Panc1 (cell line): ENCODE data around the gene TAF6. TPM values are rescaled to one million over a fixed set of nuclear protein-coding genes. Genes with fewer than 3 reads are reported as not detected.

ENCODE experiments used
- ATAC-seq: fragments of 200-7000 bp; cut with Tn5 transposase; 2 replicates; pipeline ENCODE4 v1.9.1; 2020; ENCODE audit warnings: mild to moderate bottlenecking, moderate library complexity
- BruUV-seq: library from RNA; stranded (reverse); fragments of 400-500 nt; replicated peaks from 2 replicates; lab custom pipeline; 2021; lab: Mats Ljungman, UMichigan
- CTCF ChIA-PET: fragments of 300-600 bp; sonication (Branson Sonifier 250); formaldehyde crosslinking; loops from one replicate; lab custom pipeline; 2022; ENCODE audit warnings: antibody characterized with exemption; lab: Charles Lee
- POLR2A ChIA-PET: fragments of 300-600 bp; sonication (Branson Sonifier 250); formaldehyde crosslinking; loops from one replicate; lab custom pipeline; 2022; ENCODE audit warnings: antibody characterized with exemption; lab: Charles Lee
- DNase-seq: peaks from one replicate; pipeline ENCODE4 v3.0.0-alpha.2; 2010; ENCODE audit warnings: low read depth, low spot score
- H3K27ac ChIP-seq: 2 replicates; pipeline ENCODE4 v1.5.1; 2011; ENCODE audit warnings: mild to moderate bottlenecking, low read length, inconsistent platforms
- H3K27me3 ChIP-seq: fragments of 200-500 bp; sonication (Bioruptor generic); 2 replicates; pipeline ENCODE4 v1.6.0; 2014; ENCODE audit warnings: low read length, inconsistent platforms; ENCODE audit not compliant: control insufficient read depth, insufficient read depth
- H3K36me3 ChIP-seq: fragments of 200-500 bp; sonication (Bioruptor generic); 2 replicates; pipeline ENCODE4 v1.5.1; 2014; ENCODE audit warnings: inconsistent platforms, mild to moderate bottlenecking, low read length, moderate library complexity; ENCODE audit not compliant: control insufficient read depth, insufficient read depth
- H3K4me1 ChIP-seq: 2 replicates; pipeline ENCODE4 v1.5.1; 2011; ENCODE audit warnings: inconsistent platforms, mild to moderate bottlenecking, low read length, moderate library complexity; ENCODE audit not compliant: control insufficient read depth, insufficient read depth
- H3K4me3 ChIP-seq, 2 experiments: 2 replicates each; pipeline ENCODE4 v1.5.1; 2011 to 2012; ENCODE audit warnings: low read depth in 2 of 2, low read length in 2 of 2, mild to moderate bottlenecking in 2 of 2, inconsistent platforms in 1 of 2, moderate library complexity in 1 of 2
- H3K9me3 ChIP-seq: fragments of 200-500 bp; sonication (Bioruptor generic); 2 replicates; pipeline ENCODE4 v1.5.1; 2014; ENCODE audit warnings: low read depth, mild to moderate bottlenecking, inconsistent platforms, low read length, moderate library complexity; ENCODE audit not compliant: control insufficient read depth, insufficient read depth
- CTCF ChIP-seq: fragments of 450-650 bp; IDR thresholded peaks from 2 replicates; pipeline ENCODE4 v1.5.1; 2017; ENCODE audit warnings: mild to moderate bottlenecking
- POLR2AphosphoS5 ChIP-seq: IDR thresholded peaks from 2 replicates; pipeline ENCODE4 v1.6.1; 2012; ENCODE audit warnings: mild to moderate bottlenecking, low read depth, low read length, moderate library complexity
- REST ChIP-seq, 2 experiments: IDR thresholded peaks; 2 replicates each; pipeline ENCODE4 v1.6.1; 2011 to 2012; ENCODE audit warnings: low read depth in 2 of 2, control low read depth in 1 of 2, low read length in 1 of 2, mild to moderate bottlenecking in 1 of 2, moderate library complexity in 1 of 2; ENCODE audit not compliant: insufficient read depth in 1 of 2
- SIN3A ChIP-seq: IDR thresholded peaks from 2 replicates; pipeline ENCODE4 v1.6.1; 2012; ENCODE audit warnings: low read depth, mild to moderate bottlenecking, low read length, moderate library complexity, borderline replicate concordance; ENCODE audit not compliant: insufficient read depth
- TCF7L2 ChIP-seq: IDR thresholded peaks from 2 replicates; pipeline ENCODE4 v1.6.1; 2011; ENCODE audit warnings: mild to moderate bottlenecking, low read depth, low read length, inconsistent platforms
- in situ Hi-C: cut with HindIII; loops from 2 replicates; pipeline ENCODE4 v1.10.0; 2016; ENCODE audit warnings: low sequenced_read_pairs, low pct_unique_long_range_greater_than_20kb
- intact Hi-C: fragments of 100-400 bp; cut with micrococcal nuclease; formaldehyde crosslinking; loops from one replicate; pipeline ENCODE4 v1.10.0; 2022; ENCODE audit not compliant: unreplicated experiment
- total RNA-seq: library from RNA; stranded (reverse); gene quantifications from one replicate; pipeline ENCODE4 v1.2.1, GENCODE V29; 2021; ENCODE audit not compliant: unreplicated experiment

The TAF6 gene
- total RNA-seq, 1 experiment from 2014 or later: 92.3 TPM

GRCh38 chr7:100152404-100152803 is 33.2 kb upstream of the TAF6 start:
- DNase-seq: no peak
- TF ChIP-seq POLR2AphosphoS5 (no peak), CTCF (no peak), SIN3A (no peak), REST (IDR thresholded peaks at IDR 0.05; ENCODE audit: insufficient read depth in 1 of 2, low read depth in 2 of 2, low read length in 1 of 2) (no peak), TCF7L2 (no peak)
- no peak overlapping the region for H3K4me3 ChIP-seq
- TSS peak; percentile 41 for BruUV-seq
- POLR2A ChIA-PET: no interaction called here
- ATAC-seq: no peak
- in situ Hi-C loops: no loop called here
- no peaks in the 10 kb centered on the region for H3K9me3 ChIP-seq
- peaks cover 45% of the 10 kb centered on the region for H3K4me1 ChIP-seq
- H3K27me3 ChIP-seq: no peaks in the 10 kb centered on the region
- intact Hi-C loops: no loop called here
- no peak overlapping the region for H3K27ac ChIP-seq
- peaks cover 4% of the 10 kb centered on the region for H3K36me3 ChIP-seq
- CTCF ChIA-PET: no interaction called here

- H3K9me3 ChIP-seq: no peaks in the 10 kb centered on the region
- no peaks in the 10 kb centered on the region for H3K27me3 ChIP-seq
- intact Hi-C loops (no loop called here), in situ Hi-C loops (no loop called here)
- ChIA-PET POLR2A (interaction anchor here (0.6 kb wide), 1 partner anchor 255 kb away, joined by 6 read pairs; no protein-coding TSS in a partner anchor), CTCF (interaction anchor here (0.6 to 1.0 kb wide), 3 partner anchors 18 to 125 kb away, joined by 3 to 6 read pairs (median 6); partner anchors contain the start of gene MBLAC1)
- ATAC-seq: peak; percentile 99
- no peaks in the 10 kb centered on the region for H3K36me3 ChIP-seq
- peak within 1 kb of the TSS; percentile 77 to 95 for H3K4me3 ChIP-seq
- no TSS peak for BruUV-seq
- H3K4me1 ChIP-seq: peaks cover 13% of the 10 kb centered on the region
- TF ChIP-seq SIN3A: no peak; the same call in 1 of the 2 replicates
- TF ChIP-seq CTCF: no peak
- TF ChIP-seq REST (IDR thresholded peaks at IDR 0.05; ENCODE audit: insufficient read depth in 1 of 2, low read depth in 2 of 2, low read length in 1 of 2): peak in 1 of 2 experiments; percentile 33; a peak in 1 of 4 replicates
- peak; percentile 80 for TF ChIP-seq POLR2AphosphoS5
- H3K27ac ChIP-seq: peak within 1 kb of the TSS; percentile 87
- peak; percentile 99 for DNase-seq
Measured at GRCh38 chr7:100148559-100149328, 29.6 kb upstream of the TAF6 start, which contains the start of gene LAMTOR4. Gene LAMTOR4, plus strand, starts transcription at chr7:100148918. Its CDS starts 55 bp downstream, at chr7:100148973.
